ENCODE results near the gene FOXF2.

DNA sequence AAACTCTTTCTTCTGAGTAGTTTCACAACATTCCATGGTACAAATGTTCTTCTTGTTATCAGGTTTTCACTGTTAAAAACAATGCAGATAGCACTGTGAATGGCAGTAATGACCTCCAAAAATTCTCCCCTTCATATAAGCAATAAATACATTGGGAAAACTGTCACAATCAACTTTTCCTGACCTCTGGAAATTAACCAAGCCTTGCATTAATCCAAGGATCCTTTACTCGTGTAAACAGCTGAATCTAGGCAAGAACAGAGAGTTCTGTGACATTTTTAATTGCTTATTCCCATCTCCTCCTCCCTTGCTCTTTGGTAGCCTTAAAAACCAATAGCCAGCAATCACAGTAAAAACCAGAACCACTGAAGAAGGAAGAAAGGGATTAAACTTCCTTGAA, 39.7 kb upstream of the FOXF2 start:
- no peak for TF ChIP-seq POLR2A (IDR thresholded peaks at IDR 0.05)
- TF ChIP-seq, protein P1, sequence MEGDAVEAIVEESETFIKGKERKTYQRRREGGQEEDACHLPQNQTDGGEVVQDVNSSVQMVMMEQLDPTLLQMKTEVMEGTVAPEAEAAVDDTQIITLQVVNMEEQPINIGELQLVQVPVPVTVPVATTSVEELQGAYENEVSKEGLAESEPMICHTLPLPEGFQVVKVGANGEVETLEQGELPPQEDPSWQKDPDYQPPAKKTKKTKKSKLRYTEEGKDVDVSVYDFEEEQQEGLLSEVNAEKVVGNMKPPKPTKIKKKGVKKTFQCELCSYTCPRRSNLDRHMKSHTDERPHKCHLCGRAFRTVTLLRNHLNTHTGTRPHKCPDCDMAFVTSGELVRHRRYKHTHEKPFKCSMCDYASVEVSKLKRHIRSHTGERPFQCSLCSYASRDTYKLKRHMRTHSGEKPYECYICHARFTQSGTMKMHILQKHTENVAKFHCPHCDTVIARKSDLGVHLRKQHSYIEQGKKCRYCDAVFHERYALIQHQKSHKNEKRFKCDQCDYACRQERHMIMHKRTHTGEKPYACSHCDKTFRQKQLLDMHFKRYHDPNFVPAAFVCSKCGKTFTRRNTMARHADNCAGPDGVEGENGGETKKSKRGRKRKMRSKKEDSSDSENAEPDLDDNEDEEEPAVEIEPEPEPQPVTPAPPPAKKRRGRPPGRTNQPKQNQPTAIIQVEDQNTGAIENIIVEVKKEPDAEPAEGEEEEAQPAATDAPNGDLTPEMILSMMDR (IDR thresholded peaks at IDR 0.05): no peak

All from esophagus squamous epithelium (tissue), 4 donors.